ENCODE data around the gene ACSL5. TPM values are rescaled to one million over a fixed set of nuclear protein-coding genes. Genes with fewer than 3 reads are reported as not detected.

The ACSL5 gene
- total and polyA plus RNA-seq, 10 of the 15 experiments (the other 5 are each of a cell fraction or from before 2014, with no cell fraction given) = 22.3 to 57.0 (median 46.4) TPM

GRCh38 chr10:112345743-112346142 lies 28.2 kb upstream of the ACSL5 start:
- Histone ChIP-seq H3K4me3 (no peak overlapping the region), H3K9me3 (replicated peaks; ENCODE audit: control insufficient read depth, insufficient read depth, low read length) (no peaks in the 10 kb centered on the region), H3K36me3 (ENCODE audit: control insufficient read depth in 2 of 2, insufficient read depth in 2 of 2, low read length in 1 of 2) (no peaks in the 10 kb centered on the region), H3K79me2 (ENCODE audit: control insufficient read depth, insufficient read depth, low read length) (no peaks in the 10 kb centered on the region), H3K27ac (ENCODE audit: control insufficient read depth, insufficient read depth) (no peak overlapping the region), H3K4me1 (ENCODE audit: control insufficient read depth, insufficient read depth, low read length) (no peaks in the 10 kb centered on the region), H2AFZ (ENCODE audit: control insufficient read depth, low read depth, low read length) (no peak overlapping the region), H3K4me2 (ENCODE audit: control insufficient read depth, insufficient read depth) (no peak overlapping the region), H3K27me3 (replicated peaks in 1 of 2; ENCODE audit: control insufficient read depth in 2 of 2, insufficient read depth in 2 of 2, low read length in 1 of 2) (no peaks in the 10 kb centered on the region), H3K9ac (ENCODE audit: control insufficient read depth, insufficient read depth, low read length) (no peak overlapping the region), H4K20me1 (ENCODE audit: control insufficient read depth, insufficient read depth) (no peaks in the 10 kb centered on the region)
- intact Hi-C loops (cut with micrococcal nuclease; ENCODE audit: unreplicated experiment) (no loop called here), in situ Hi-C loops (cut with MboI) (no loop called here)
- ChIA-PET CTCF (no interaction called here), SMC1A (ENCODE audit: uncharacterized antibody, unreplicated experiment) (no interaction called here), RAD21 (ENCODE audit: unreplicated experiment) (no interaction called here), POLR2A (no interaction called here)
- 61% methylated on average over 9 of the region's 9 CpGs for WGBS (ENCODE audit: insufficient coverage, insufficient replicate concordance, low lambda C conversion rate, missing lambda C conversion rate)
- DNase-seq (ENCODE audit: low read depth, low spot score) = no peak
- no peak for ATAC-seq
- no peak for FAIRE-seq
- BruUV-seq (replicated peaks) = no TSS peak
- TF ChIP-seq PAX8 (IDR thresholded peaks at IDR 0.05) (no peak), ZNF592 (IDR thresholded peaks at IDR 0.05) (no peak), ZNF24 (IDR thresholded peaks at IDR 0.05) (no peak), YY1 (IDR thresholded peaks at IDR 0.05; ENCODE audit: low read depth, low read length) (no peak), SIX5 (IDR thresholded peaks at IDR 0.05; ENCODE audit: low read depth, low read length, severe bottlenecking) (no peak), ZNF274 (IDR thresholded peaks at IDR 0.05; ENCODE audit: insufficient read depth, insufficient read length) (no peak), POLR2AphosphoS5 (IDR thresholded peaks at IDR 0.05; ENCODE audit: low read length) (no peak), HDAC6 (IDR thresholded peaks at IDR 0.05; ENCODE audit: unreplicated experiment) (no peak), ZZZ3 (IDR thresholded peaks at IDR 0.05; ENCODE audit: control insufficient read depth, insufficient read length, low read depth) (no peak), ZNF384 (IDR thresholded peaks at IDR 0.05; ENCODE audit: borderline replicate concordance, low read depth, low read length) (no peak), TARDBP (IDR thresholded peaks at IDR 0.05; ENCODE audit: borderline replicate concordance) (no peak), RAD21 (IDR thresholded peaks at IDR 0.05; ENCODE audit: insufficient read depth, low read depth, low read length) (no peak), CREB1 (IDR thresholded peaks at IDR 0.05; ENCODE audit: low read depth) (no peak)
- TF ChIP-seq, protein P1, sequence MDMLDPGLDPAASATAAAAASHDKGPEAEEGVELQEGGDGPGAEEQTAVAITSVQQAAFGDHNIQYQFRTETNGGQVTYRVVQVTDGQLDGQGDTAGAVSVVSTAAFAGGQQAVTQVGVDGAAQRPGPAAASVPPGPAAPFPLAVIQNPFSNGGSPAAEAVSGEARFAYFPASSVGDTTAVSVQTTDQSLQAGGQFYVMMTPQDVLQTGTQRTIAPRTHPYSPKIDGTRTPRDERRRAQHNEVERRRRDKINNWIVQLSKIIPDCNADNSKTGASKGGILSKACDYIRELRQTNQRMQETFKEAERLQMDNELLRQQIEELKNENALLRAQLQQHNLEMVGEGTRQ (IDR thresholded peaks at IDR 0.05; ENCODE audit: borderline replicate concordance, low read depth, low read length) = no peak

Data from GM12878 (cell line).